PFSK-1 (cell line): ENCODE measurements around the gene EFNA2.

Experiments
- FOXP2 ChIP-seq: optimal IDR thresholded peaks from 2 replicates; pipeline ENCODE3; 2011; ENCODE audit warnings: borderline replicate concordance, control low read depth, inconsistent platforms; ENCODE audit not compliant: insufficient read depth; ENCODE audit errors: extremely low read length, extremely low read depth
- POLR2AphosphoS5 ChIP-seq: IDR thresholded peaks from 2 replicates; pipeline ENCODE4 v1.6.1; 2012; ENCODE audit warnings: low read depth, mild to moderate bottlenecking, control low read depth, low read length, moderate library complexity
- REST ChIP-seq, 2 experiments: IDR thresholded peaks; 2 replicates each; pipeline versions ENCODE4 v1.6.1 to v1.8.0; 2011 to 2012; ENCODE audit warnings: low read depth in 2 of 2, low read length in 2 of 2, control low read depth in 1 of 2, inconsistent platforms in 1 of 2, mild to moderate bottlenecking in 1 of 2, moderate library complexity in 1 of 2; ENCODE audit not compliant: insufficient read depth in 1 of 2
- SIN3A ChIP-seq: IDR thresholded peaks from 2 replicates; pipeline ENCODE4 v1.6.1; 2012; ENCODE audit warnings: mild to moderate bottlenecking, low read length, moderate library complexity, borderline replicate concordance; ENCODE audit not compliant: insufficient read depth
- TAF1 ChIP-seq: IDR thresholded peaks from 2 replicates; pipeline ENCODE4 v1.6.1; 2012; ENCODE audit warnings: low read length, control low read depth, borderline replicate concordance; ENCODE audit not compliant: insufficient read depth

Gene EFNA2

DNA sequence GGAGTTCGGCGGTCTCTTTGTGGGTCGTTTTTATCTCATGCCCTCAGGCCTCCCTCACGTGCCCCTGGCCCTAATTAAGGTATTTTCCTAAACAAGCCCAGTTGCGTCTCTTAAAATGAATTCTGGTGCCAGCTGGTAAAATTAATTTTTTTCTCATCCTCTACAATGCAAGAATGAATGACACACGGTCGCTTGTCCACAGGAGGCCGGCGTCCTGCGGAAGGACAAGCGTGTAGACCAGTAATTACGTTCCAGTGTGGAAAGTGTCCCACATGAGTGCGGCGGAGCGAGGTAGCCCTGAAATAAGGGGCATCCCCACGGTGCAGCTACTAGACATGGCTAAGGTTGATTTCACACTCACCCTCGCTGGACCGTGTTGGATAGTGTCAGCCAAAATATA is 63.5 kb downstream of the EFNA2 start:
- TF ChIP-seq FOXP2: no peak
- TF ChIP-seq REST (IDR thresholded peaks at IDR 0.05; ENCODE audit: insufficient read depth in 1 of 2, low read depth in 2 of 2, low read length in 2 of 2): no peak
- no peak for TF ChIP-seq TAF1
- TF ChIP-seq SIN3A: no peak
- TF ChIP-seq POLR2AphosphoS5: no peak

- TF ChIP-seq POLR2AphosphoS5: no peak
- no peak for TF ChIP-seq REST (IDR thresholded peaks at IDR 0.05; ENCODE audit: insufficient read depth in 1 of 2, low read depth in 2 of 2, low read length in 2 of 2)
- no peak for TF ChIP-seq TAF1
- TF ChIP-seq SIN3A: no peak
- no peak for TF ChIP-seq FOXP2
Observed at GRCh38 chr19:1350867-1351266, 65.2 kb downstream of the EFNA2 start.
